ENCODE results near the gene GCA.

GRCh38 chr2:162372818-162373217 is 28.9 kb downstream of the GCA start:
- TF ChIP-seq YY1 (IDR thresholded peaks at IDR 0.05; ENCODE audit: insufficient read depth, insufficient read length) (no peak), SUZ12 (IDR thresholded peaks at IDR 0.05; ENCODE audit: extremely low read depth, insufficient read depth, insufficient read length) (no peak), ZNF274 (IDR thresholded peaks at IDR 0.05; ENCODE audit: low read depth, low read length) (no peak)

All from NT2/D1 (cell line).